IPS-NIHi11 (cell line): ENCODE measurements around the gene NEO1.
A peak's percentile ranks its signal among the peaks of the same experiment; 100 is the strongest.

Experiments used
- DNase-seq: peaks from one replicate; pipeline ENCODE4 v3.0.0; 2012; ENCODE audit warnings: mixed read lengths, low spot score

The NEO1 gene

GRCh38 chr15:73075160-73075859 lies 23.0 kb downstream of the NEO1 start:
- no peak for DNase-seq

GRCh38 chr15:73078291-73078690 lies 26.0 kb downstream of the NEO1 start:
- DNase-seq, result no peak

GRCh38 chr15:73078722-73079121 lies 26.5 kb downstream of the NEO1 start:
- DNase-seq, result no peak

DNA sequence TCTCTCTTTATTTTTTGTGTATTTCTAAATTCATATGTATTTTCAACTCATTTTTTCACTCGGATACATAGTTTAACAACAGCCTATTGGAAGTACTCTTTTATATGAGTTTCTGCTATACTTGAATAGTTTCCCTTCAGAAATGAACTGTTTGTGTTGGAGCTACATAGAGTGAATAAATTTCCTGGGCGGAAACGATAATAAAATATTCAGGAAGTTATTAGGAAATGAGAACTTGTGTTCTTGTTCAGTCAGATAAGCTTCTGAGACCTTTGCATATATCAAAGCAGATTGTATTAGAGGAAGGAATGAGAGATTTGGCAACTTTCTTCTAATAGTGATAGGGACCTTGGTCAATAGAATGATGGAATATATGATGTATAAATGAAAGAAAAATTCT lies 27.3 kb downstream of the NEO1 start:
- DNase-seq, result no peak

DNA sequence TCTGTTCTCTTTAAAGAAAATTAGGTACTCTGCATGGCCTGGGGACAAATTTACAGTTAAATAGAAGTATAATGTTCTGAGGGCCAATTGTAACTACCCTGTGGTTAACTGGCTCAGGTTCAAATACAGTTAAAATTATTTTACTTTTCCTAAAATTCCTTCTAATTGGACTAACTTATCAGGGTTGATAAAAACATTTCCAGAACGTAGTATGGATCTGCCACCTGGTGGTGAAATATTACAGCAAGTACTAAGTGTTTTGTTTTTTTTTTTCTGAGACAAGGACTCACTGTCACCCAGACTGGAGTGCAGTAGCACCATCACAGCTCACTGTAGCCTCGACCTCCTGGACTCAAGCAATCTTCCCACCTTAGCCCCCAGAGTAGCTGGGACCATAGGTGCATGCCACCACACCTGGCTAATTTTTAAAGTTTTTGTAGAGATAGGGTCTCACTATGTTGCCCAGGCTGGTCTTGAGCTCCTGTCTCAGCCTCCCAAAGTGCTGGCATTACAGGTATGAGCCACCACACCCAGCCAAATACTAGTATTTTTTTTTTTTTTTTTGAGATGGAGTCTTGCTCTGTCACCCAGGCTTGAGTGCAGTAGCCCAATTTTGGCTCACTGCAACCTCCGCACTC lies 29.2 kb downstream of the NEO1 start:
- DNase-seq, result no peak

DNA sequence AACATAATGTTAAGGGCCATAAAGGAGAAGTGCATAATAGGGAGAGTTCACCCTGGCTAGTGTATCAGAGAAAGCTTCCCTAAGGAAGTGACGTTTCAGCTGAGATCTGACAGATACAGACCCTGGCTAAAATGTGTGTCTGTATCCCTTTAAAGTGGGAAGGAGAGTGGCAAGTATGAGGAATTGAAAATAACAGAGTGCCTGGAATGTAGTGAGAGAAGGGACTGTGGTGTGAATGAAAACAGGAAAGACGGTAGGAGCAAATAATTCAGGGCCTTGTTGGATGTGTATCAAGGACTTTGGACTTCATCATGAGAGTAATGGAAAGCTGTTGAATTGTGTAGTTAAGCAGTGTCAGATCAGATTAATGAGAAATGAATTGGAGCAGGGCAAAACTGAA lies 30.5 kb downstream of the NEO1 start:
- DNase-seq, result no peak

- no peak for DNase-seq
Observed at GRCh38 chr15:73087098-73087497, 34.8 kb downstream of the NEO1 start.

GRCh38 chr15:73105064-73105463 lies 52.8 kb downstream of the NEO1 start:
- no peak for DNase-seq

- no peak for DNase-seq
Observed at GRCh38 chr15:73108676-73109075, 56.4 kb downstream of the NEO1 start.

GRCh38 chr15:73109765-73110164 lies 57.5 kb downstream of the NEO1 start:
- no peak for DNase-seq

- no peak for DNase-seq
Observed at GRCh38 chr15:73110201-73110600, 57.9 kb downstream of the NEO1 start.

DNA sequence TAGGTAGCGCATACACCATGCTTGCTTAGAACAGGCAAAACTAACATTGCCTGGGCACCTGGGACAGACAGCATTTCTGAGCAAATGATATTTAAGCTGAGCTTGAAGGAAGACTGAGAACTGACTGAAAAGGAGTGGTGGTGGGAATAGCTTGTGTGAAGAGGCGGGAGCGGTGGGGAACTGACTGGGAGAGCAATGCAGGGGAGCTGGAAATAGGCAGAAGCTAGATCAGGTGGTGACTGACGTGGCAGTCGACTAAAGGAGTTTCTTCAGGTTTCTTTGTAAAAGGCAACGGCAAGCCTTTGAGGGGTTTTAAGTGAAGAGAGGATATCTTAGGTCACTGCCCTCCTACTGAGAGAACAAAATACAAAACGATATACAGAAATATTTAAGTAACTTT lies 61.8 kb downstream of the NEO1 start:
- peak; percentile 31 for DNase-seq

- no peak for DNase-seq
Observed at GRCh38 chr15:73116164-73116563, 63.9 kb downstream of the NEO1 start.

DNA sequence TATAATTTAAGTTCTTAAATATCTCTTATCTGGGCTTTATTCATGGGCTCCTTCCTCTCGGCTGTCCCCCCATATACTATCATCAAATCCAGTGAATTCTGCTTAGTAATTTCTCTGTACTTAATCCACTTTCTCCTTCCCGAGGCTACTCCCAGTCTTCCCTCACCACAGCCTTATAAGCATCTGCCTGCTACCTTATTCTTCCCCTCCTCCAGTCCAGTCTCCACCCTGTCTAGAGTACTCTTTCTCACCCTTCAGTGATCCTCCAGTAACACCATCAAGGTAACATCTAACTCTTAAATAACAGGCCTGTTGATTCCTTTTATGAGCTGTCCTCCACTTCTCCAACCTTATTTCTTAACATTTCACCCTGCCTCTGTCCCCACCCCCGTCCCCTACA lies 65.8 kb downstream of the NEO1 start:
- no peak for DNase-seq

- no peak for DNase-seq
Observed at GRCh38 chr15:73119478-73119877, 67.2 kb downstream of the NEO1 start.

DNA sequence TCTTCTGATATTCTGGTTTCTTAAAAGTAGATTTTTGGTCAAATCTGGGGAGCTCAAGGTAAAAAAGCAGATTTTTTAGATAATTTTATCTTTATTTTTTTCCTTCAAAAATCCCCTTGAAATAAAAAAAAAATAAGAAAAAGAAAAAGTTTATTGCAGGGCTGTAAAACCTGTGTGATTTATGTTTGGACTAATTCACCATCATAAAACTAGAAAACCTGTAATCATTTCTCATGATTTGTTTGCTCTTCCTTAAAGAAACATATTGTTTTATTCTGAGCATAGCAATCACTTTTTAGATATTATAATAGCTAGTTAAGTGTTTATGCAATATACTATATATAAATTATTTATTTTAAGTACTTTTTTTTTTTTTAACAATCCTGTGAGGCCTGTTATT lies 68.0 kb downstream of the NEO1 start:
- no peak for DNase-seq

DNA sequence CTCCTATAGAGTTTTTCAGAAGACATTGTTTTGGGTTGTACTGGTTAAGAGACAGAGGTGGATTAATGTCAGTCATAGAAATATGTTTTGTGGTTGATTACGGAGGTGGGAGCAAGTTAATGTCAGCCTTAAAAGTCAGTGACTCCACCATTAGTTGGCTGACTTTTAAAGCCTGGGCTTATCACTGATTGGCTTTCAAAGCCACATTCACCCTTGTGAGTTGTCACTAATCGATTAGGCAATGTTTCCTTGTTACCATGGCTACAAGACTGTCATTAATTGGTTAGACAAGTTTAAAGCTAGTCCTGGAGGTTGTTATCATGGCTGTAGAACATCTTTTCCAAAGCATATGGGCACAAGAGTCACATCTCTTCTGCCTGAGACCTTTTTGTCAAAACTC lies 73.0 kb downstream of the NEO1 start:
- no peak for DNase-seq

DNA sequence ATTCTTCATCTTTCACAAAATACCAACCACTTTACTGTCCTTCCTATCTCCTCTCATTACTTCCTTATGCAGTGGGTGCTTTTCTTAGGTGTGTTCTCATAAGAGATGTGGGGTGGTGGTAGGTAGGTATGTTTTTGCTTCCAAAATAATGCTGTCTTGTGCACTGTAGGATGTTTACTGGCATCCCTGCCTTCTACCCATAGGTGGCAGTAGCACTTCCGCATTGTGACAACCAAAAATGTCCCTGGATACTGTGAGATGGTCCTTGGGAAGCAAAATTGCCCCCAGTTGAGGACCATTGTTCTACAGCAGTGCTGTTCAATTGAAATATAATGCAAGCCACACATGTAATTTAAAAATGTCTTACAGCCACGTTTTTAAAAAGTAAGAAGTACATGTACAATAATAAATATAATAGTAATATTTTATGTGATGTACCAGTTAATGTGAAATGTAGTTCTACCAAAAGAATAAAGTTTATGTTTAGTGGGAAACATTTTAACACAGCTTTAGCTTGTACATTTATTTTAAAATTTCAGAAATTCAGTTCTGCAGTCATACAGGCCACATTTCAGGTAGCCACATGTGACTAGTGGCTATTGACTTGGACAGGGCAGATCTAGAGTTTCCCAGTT lies 75.2 kb downstream of the NEO1 start:
- DNase-seq, result peak; percentile 59

- no peak for DNase-seq
Observed at GRCh38 chr15:73130830-73131229, 78.6 kb downstream of the NEO1 start.

DNA sequence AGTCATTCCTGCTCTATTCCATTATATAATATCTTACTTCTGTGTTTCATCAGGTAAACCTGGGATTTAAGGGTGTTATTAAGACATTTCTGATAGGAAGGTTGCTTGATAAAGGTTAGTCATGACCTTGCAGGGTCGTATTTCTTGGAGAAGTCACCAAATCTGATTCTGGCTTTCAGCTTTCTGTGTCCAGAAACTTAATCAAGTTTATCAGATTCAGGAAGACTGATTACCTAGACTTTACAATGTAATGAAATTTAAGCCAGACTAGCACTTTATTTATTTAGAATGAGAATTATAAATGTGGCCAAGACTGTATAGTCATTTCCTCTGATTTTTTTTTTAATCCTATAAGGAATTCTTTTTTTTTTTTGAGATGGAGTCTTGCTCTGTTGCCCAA lies 81.9 kb downstream of the NEO1 start:
- no peak for DNase-seq

DNA sequence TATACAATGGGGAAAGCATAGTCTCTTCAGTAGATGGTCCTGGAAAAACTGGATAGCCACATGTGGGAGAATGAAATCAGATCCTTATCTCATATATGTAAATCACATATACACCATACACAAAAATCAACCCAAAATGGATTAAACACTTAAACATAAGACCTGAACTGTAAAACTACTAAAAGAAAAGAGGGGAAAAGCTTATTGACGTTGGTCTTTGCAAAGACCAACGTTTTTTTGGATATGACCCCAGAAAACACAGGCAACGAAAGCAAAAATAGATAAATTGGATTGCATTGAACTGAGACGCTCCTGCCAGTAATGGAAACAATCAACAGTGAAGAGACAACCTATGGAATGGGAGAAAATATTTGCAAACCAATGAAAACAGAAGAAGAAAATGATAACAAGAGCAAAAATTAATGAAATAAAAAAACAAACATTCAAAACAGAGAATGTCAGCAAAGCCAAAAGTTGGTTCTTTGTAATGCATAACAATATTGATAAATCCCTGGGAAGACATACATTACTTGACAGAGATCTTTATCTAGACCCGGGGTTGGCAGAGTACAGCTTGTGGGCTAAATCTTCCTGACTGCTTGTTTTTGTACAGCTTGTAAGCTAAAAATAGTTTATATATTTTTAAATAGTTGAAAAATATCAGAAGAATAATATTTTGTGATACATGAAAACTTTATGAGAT lies 86.9 kb downstream of the NEO1 start:
- no peak for DNase-seq

GRCh38 chr15:73139744-73140553 lies 87.7 kb downstream of the NEO1 start:
- no peak for DNase-seq
